Bladder microvascular endothelial cell (primary cell): ENCODE data around the gene POGLUT2. TPM values are rescaled to one million over a fixed set of nuclear protein-coding genes. Genes with fewer than 3 reads are reported as not detected.

Experiments used
- total RNA-seq: library from RNA; depleted of rRNA; stranded (reverse); fragments of >200 nt; gene quantifications from 2 replicates; pipeline ENCODE4 v1.2.3, GENCODE V29; 2014

The POGLUT2 gene
- 9.7 and 23.3 TPM in 2 replicates for total RNA-seq

GRCh38 chr13:102798581-102799425 lies at the start of gene POGLUT2, which contains the start of gene BIVM:
POGLUT2 (minus strand) TSS chr13:102798976; CDS start chr13:102798670, 306 bp downstream.
BIVM (plus strand) TSS chr13:102799119; CDS start chr13:102807268, 8,149 bp downstream.

GRCh38 chr13:102845630-102846260 lies 47.0 kb upstream of the POGLUT2 start, which contains the start of gene ERCC5:
ERCC5 (plus strand) TSS chr13:102846032; CDS start chr13:102846267, 235 bp downstream.

DNA sequence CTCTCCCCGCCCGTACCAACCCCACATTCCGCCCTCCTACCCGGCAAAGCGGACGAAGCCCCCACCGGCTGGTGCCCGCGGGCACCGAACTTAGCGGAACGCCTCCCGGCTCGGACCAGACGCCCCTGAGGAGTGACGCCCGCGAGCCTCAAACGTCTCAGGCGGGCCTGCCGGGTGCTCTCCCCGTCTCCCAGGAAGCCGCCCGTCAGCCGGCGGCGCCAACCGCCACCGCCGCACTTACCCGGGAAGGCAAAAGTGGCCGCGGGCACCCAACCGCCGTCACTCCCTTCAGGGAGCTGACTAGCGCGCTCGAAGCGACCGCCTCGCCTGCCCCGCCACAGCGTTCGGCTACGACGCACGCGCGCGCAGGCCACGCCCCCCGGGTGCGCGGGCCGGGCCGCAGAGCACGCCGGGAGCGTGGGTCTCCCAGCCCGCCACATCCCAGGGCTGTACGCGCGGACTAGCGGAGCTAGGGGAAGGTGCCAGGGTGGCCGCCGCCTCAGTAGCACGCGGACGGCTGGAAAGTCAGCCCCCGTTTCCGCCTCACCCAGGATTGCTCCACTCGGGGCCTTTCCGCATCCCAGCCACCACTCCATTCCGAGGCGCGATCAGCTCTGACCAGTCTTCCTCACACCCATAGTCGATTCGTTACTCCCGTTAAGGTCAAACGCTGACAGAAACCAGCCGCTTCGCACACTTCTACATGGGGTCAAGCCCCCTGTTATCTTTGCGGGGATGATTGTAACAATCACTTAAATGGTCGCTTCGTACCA lies 25.1 kb downstream of the POGLUT2 start, which contains the start of gene TEX30:
Gene TEX30, minus strand, starts transcription at position 346 of the 773 bp plus-strand sequence. CDS start 3,760 bp downstream, outside the sequence.

Other genes starting within 250 kb of the POGLUT2 start
- 32.2 and 58.3 TPM in 2 replicates for gene TPP2, start 202.0 kb downstream of the POGLUT2 start, total RNA-seq
- gene METTL21C, start 103.9 kb downstream of the POGLUT2 start, total RNA-seq, result not detected in 2 replicates
- gene TEX30, start 25.2 kb downstream of the POGLUT2 start, total RNA-seq, result 16.0 and 25.8 TPM in 2 replicates
- gene BIVM, start 143 bp upstream of the POGLUT2 start, total RNA-seq, result 8.9 and 18.0 TPM in 2 replicates
- gene ERCC5, start 47.1 kb upstream of the POGLUT2 start, total RNA-seq, result 27.8 and 40.3 TPM in 2 replicates